PC-9 (cell line): ENCODE data around the gene SYCP3. TPM values are rescaled to one million over a fixed set of nuclear protein-coding genes. Genes with fewer than 3 reads are reported as not detected.

Source experiments
- BruUV-seq: library from RNA; stranded (reverse); fragments of 400-500 nt; replicated peaks from 2 replicates; lab custom pipeline; 2021; lab: Mats Ljungman, UMichigan
- CTCF ChIA-PET: fragments of 300-600 bp; sonication (Branson Sonifier 250); formaldehyde crosslinking; loops from one replicate; lab custom pipeline; 2022; ENCODE audit warnings: antibody characterized with exemption; lab: Charles Lee
- POLR2A ChIA-PET: fragments of 300-600 bp; sonication (Branson Sonifier 250); formaldehyde crosslinking; loops from one replicate; lab custom pipeline; 2022; ENCODE audit warnings: antibody characterized with exemption; ENCODE audit not compliant: unreplicated experiment; lab: Charles Lee
- DNase-seq, 2 experiments: peaks; one replicate each; pipeline versions ENCODE4 v3.0.0 to v3.0.0-alpha.2; 2015 to 2022; ENCODE audit warnings: mixed read lengths in 1 of 2
- H2AFZ ChIP-seq: fragments of 200-600 bp; sonication (generic); 2 replicates; pipeline ENCODE4 v1.8.1; 2017; ENCODE audit warnings: antibody characterized with exemption
- H3F3A ChIP-seq: fragments of 200-600 bp; sonication (generic); 2 replicates; pipeline ENCODE4 v1.8.1; 2017; ENCODE audit warnings: antibody characterized with exemption, mild to moderate bottlenecking, low read depth; ENCODE audit not compliant: insufficient read depth
- H3K27ac ChIP-seq: fragments of 200-600 bp; sonication (generic); 2 replicates; pipeline ENCODE4 v1.6.1; 2016; ENCODE audit warnings: mixed run types
- H3K27me3 ChIP-seq: fragments of 200-600 bp; sonication (generic); 2 replicates; pipeline ENCODE4 v1.6.1; 2016; ENCODE audit warnings: low read depth, mixed run types; ENCODE audit not compliant: insufficient read depth
- H3K36me3 ChIP-seq: fragments of 200-600 bp; sonication (generic); 2 replicates; pipeline ENCODE4 v1.6.1; 2016; ENCODE audit warnings: low read depth, mixed run types
- H3K4me1 ChIP-seq: fragments of 200-600 bp; sonication (generic); replicated peaks from 2 replicates; pipeline ENCODE4 v1.6.1; 2016; ENCODE audit warnings: mixed run types; ENCODE audit not compliant: insufficient read depth
- H3K4me2 ChIP-seq: fragments of 200-600 bp; sonication (generic); 2 replicates; pipeline ENCODE4 v1.6.1; 2017; ENCODE audit warnings: mixed run types
- H3K4me3 ChIP-seq: fragments of 200-600 bp; sonication (generic); 2 replicates; pipeline ENCODE4 v1.6.1; 2016; ENCODE audit warnings: mixed run types
- H3K79me2 ChIP-seq: fragments of 200-600 bp; sonication (generic); 2 replicates; pipeline ENCODE4 v1.6.1; 2017; ENCODE audit warnings: low read depth, mixed run types
- H3K9me2 ChIP-seq: fragments of 200-600 bp; sonication (generic); 2 replicates; pipeline ENCODE4 v1.8.1; 2017; ENCODE audit warnings: mild to moderate bottlenecking; ENCODE audit not compliant: insufficient read depth
- H3K9me3 ChIP-seq: fragments of 200-600 bp; sonication (generic); 2 replicates; pipeline ENCODE4 v1.8.1; 2016; ENCODE audit warnings: low read depth; ENCODE audit not compliant: insufficient read depth
- H4K20me1 ChIP-seq: fragments of 200-600 bp; sonication (generic); 2 replicates; pipeline ENCODE4 v1.8.1; 2017; ENCODE audit not compliant: insufficient read depth
- CTCF ChIP-seq: fragments of 200-600 bp; sonication (generic); conservative IDR thresholded peaks from 2 replicates; pipeline ENCODE4 v1.6.1; 2017; ENCODE audit warnings: mixed run types, antibody characterized with exemption, mild to moderate bottlenecking, moderate library complexity
- EZH2 ChIP-seq: fragments of 200-600 bp; sonication (generic); IDR thresholded peaks from 2 replicates; pipeline ENCODE4 v1.8.0; 2017; ENCODE audit warnings: antibody characterized with exemption, low read depth
- intact Hi-C: fragments of 100-400 bp; cut with micrococcal nuclease; formaldehyde crosslinking; loops from one replicate; pipeline ENCODE4 v1.10.0; 2022; ENCODE audit not compliant: unreplicated experiment
- total RNA-seq: library from RNA; stranded (reverse); gene quantifications from 2 replicates; pipeline ENCODE4 v1.2.3, GENCODE V29; 2021

Gene SYCP3
- total RNA-seq, 1 experiment from 2014 or later: 0.09 TPM

DNA sequence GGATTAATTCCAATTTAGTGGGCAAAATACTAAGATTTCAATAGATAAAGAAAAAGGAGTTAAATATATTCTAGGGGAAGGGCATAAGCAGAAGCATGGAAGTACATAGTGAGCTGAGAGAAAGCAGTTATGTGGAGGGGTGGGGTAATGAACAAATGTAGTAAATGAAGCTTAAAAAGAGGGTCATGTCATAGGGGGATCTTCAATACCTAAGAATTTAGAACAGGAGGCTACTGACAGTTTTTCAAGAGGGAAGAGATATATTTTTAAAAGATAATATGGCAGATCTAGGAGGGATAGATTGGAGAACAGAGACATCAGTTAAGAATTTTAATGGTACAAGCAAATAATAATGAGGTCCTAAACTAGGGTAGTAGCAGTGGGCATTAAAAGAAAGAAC, 9.4 kb downstream of the SYCP3 start:
- Histone ChIP-seq H3F3A (no peaks in the 10 kb centered on the region), H3K9me2 (no peaks in the 10 kb centered on the region), H3K27me3 (no peaks in the 10 kb centered on the region), H2AFZ (no peak overlapping the region), H3K9me3 (no peaks in the 10 kb centered on the region), H3K36me3 (no peaks in the 10 kb centered on the region), H3K4me3 (no peak overlapping the region), H3K4me2 (no peak overlapping the region), H3K79me2 (no peaks in the 10 kb centered on the region), H3K4me1 (no peaks in the 10 kb centered on the region), H4K20me1 (no peaks in the 10 kb centered on the region), H3K27ac (no peak overlapping the region)
- no TSS peak for BruUV-seq
- ChIA-PET CTCF (no interaction called here), POLR2A (no interaction called here)
- no peak for DNase-seq
- TF ChIP-seq CTCF (no peak), EZH2 (no peak)
- intact Hi-C loops: no loop called here

DNA sequence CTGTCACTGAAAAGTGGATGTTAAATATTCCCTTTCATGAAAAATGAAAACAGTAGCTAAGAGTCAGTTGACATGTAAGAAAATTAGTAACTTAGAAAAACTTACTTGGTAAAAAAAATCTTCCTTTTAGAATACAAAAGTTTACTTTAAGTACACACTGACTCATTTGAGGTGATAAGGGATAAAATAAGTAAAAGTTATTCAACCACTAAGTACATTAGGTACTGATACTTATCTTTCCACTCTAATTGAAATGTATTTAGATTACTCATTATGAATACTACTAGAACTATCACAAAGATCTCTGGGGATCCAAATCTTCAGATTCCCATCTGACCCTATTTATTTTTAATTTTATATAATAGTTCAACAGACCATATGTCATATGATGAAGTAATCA, 12.2 kb downstream of the SYCP3 start:
- no peak overlapping the region for H3K4me3 ChIP-seq
- TF ChIP-seq CTCF (no peak), EZH2 (no peak)
- H2AFZ ChIP-seq: no peak overlapping the region
- no peaks in the 10 kb centered on the region for H3F3A ChIP-seq
- no peak for DNase-seq
- no peaks in the 10 kb centered on the region for H3K9me2 ChIP-seq
- H3K4me2 ChIP-seq: no peak overlapping the region
- H3K27ac ChIP-seq: no peak overlapping the region
- H3K9me3 ChIP-seq: no peaks in the 10 kb centered on the region
- intact Hi-C loops: no loop called here
- H3K27me3 ChIP-seq: no peaks in the 10 kb centered on the region
- POLR2A ChIA-PET: no interaction called here
- CTCF ChIA-PET: no interaction called here
- H3K4me1 ChIP-seq: no peaks in the 10 kb centered on the region
- no peaks in the 10 kb centered on the region for H4K20me1 ChIP-seq
- BruUV-seq: no TSS peak
- no peaks in the 10 kb centered on the region for H3K36me3 ChIP-seq
- H3K79me2 ChIP-seq: no peaks in the 10 kb centered on the region

DNA sequence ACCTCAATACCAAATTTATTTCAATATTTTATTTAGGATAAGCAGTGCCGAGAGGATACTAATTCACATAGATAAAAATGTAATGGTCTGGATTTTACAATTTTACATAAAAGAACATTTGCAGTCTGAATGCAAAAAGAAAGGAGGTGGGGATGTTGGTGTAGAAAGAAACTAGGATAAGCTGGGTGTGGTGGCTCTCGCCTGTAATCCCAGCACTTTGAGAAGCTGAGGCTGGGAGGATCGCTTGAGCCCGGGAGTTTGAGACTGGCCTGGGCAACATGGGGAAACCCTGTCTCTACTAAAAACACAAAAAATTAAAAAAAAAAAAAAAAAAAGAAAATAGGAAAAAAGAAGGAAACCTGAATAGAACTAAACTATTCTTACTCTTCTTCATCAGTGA, 16.9 kb downstream of the SYCP3 start:
- Histone ChIP-seq H3K4me3 (no peak overlapping the region), H2AFZ (no peak overlapping the region), H3K9me2 (no peaks in the 10 kb centered on the region), H3K4me2 (no peak overlapping the region), H3K79me2 (no peaks in the 10 kb centered on the region), H3K27me3 (no peaks in the 10 kb centered on the region), H3F3A (no peaks in the 10 kb centered on the region), H3K27ac (no peak overlapping the region), H4K20me1 (no peaks in the 10 kb centered on the region), H3K9me3 (no peaks in the 10 kb centered on the region), H3K4me1 (no peaks in the 10 kb centered on the region), H3K36me3 (no peaks in the 10 kb centered on the region)
- DNase-seq: no peak
- CTCF ChIA-PET: no interaction called here
- no TSS peak for BruUV-seq
- no peak for TF ChIP-seq EZH2
- TF ChIP-seq CTCF: no peak
- POLR2A ChIA-PET: no interaction called here
- intact Hi-C loops: no loop called here
